HepG2 (cell line): Measurements from ENCODE around the gene MYADML2. TPM values are rescaled to one million over a fixed set of nuclear protein-coding genes. Genes with fewer than 3 reads are reported as not detected.

ENCODE experiments used
- DZIP1 ChIP-seq: sonication (generic); formaldehyde crosslinking; IDR thresholded peaks from 2 replicates; pipeline ENCODE4 v1.5.0; 2020; ENCODE audit warnings: mild to moderate bottlenecking, missing genetic modification reagents
- ETV5 ChIP-seq: IDR thresholded peaks from 2 replicates; pipeline ENCODE4 v1.6.1; 2018; ENCODE audit warnings: missing biosample characterization, missing genetic modification reagents, inconsistent platforms, borderline replicate concordance
- HES4 ChIP-seq: sonication (generic); formaldehyde crosslinking; IDR thresholded peaks from 2 replicates; pipeline ENCODE4 v1.9.0; 2021; ENCODE audit warnings: mild to moderate bottlenecking, missing genetic modification reagents, borderline replicate concordance
- HOXA9 ChIP-seq: sonication (generic); formaldehyde crosslinking; IDR thresholded peaks from 2 replicates; pipeline ENCODE4 v1.8.1; 2022; ENCODE audit warnings: missing genetic modification reagents, mild to moderate bottlenecking, moderate library complexity, borderline replicate concordance
- KAT2B ChIP-seq: fragments of 150-350 bp; IDR thresholded peaks from 2 replicates; pipeline ENCODE4 v1.6.1; 2014; ENCODE audit warnings: low read depth, low read length, borderline replicate concordance
- MAZ ChIP-seq, 2 experiments: sonication (generic) in 1 of 2; formaldehyde crosslinking in 1 of 2; IDR thresholded peaks; 2 replicates each; pipeline versions ENCODE4 v1.5.0 to v1.6.1; 2012 to 2020; ENCODE audit warnings: low read depth in 2 of 2, mild to moderate bottlenecking in 2 of 2, borderline replicate concordance in 1 of 2, improper control_type of control experiment in 1 of 2, low read length in 1 of 2, missing genetic modification reagents in 1 of 2, moderate library complexity in 1 of 2
- MXI1 ChIP-seq: IDR thresholded peaks from 3 replicates; pipeline ENCODE4 v1.6.1; 2012; ENCODE audit warnings: low read depth, low read length, inconsistent platforms, borderline replicate concordance
- NR1H2 ChIP-seq: sonication (generic); formaldehyde crosslinking; IDR thresholded peaks from 2 replicates; pipeline ENCODE4 v1.8.1; 2022; ENCODE audit warnings: low read depth, missing genetic modification reagents, borderline replicate concordance
- RARA ChIP-seq: IDR thresholded peaks from 2 replicates; pipeline ENCODE4 v1.6.1; 2016; ENCODE audit warnings: missing genetic modification reagents, missing compliant biosample characterization
- RBM22 ChIP-seq: fragments of 200-400 bp; formaldehyde crosslinking; optimal IDR thresholded peaks from 2 replicates; pipeline ENCODE3; 2017; ENCODE audit warnings: mild to moderate bottlenecking, low read length, moderate library complexity
- SIN3B ChIP-seq: fragments of 150-350 bp; IDR thresholded peaks from 2 replicates; pipeline ENCODE4 v1.6.1; 2014; ENCODE audit warnings: low read length
- SNAPC2 ChIP-seq: sonication (generic); formaldehyde crosslinking; IDR thresholded peaks from 2 replicates; pipeline ENCODE4 v1.8.1; 2022; ENCODE audit warnings: mild to moderate bottlenecking, missing genetic modification reagents
- TEAD2 ChIP-seq: sonication (generic); formaldehyde crosslinking; IDR thresholded peaks from 2 replicates; pipeline ENCODE4 v1.9.0; 2021; ENCODE audit warnings: missing genetic modification reagents
- TERF1 ChIP-seq: sonication (generic); formaldehyde crosslinking; IDR thresholded peaks from 2 replicates; pipeline ENCODE4 v1.8.0; 2022; ENCODE audit warnings: mild to moderate bottlenecking, missing genetic modification reagents, moderate library complexity
- ZBTB21 ChIP-seq: sonication (generic); formaldehyde crosslinking; IDR thresholded peaks from 2 replicates; pipeline ENCODE4 v1.4.0; 2020; ENCODE audit warnings: missing genetic modification reagents
- ZEB1 ChIP-seq: IDR thresholded peaks from 2 replicates; pipeline ENCODE4 v1.6.1; 2012; ENCODE audit warnings: mild to moderate bottlenecking, low read depth, inconsistent platforms; ENCODE audit not compliant: insufficient replicate concordance
- ZNF280B ChIP-seq: sonication (generic); formaldehyde crosslinking; IDR thresholded peaks from 2 replicates; pipeline ENCODE4 v1.5.0; 2020; ENCODE audit warnings: missing genetic modification reagents, mild to moderate bottlenecking, borderline replicate concordance
- ZNF280D ChIP-seq: sonication (generic); formaldehyde crosslinking; IDR thresholded peaks from 2 replicates; pipeline ENCODE4 v1.5.1; 2020; ENCODE audit warnings: mild to moderate bottlenecking, missing genetic modification reagents
- ZNF530 ChIP-seq: sonication (generic); formaldehyde crosslinking; IDR thresholded peaks from 2 replicates; pipeline ENCODE4 v1.5.0; 2020; ENCODE audit warnings: low read depth, mild to moderate bottlenecking, missing genetic modification reagents
- ZNF7 ChIP-seq: IDR thresholded peaks from 2 replicates; pipeline ENCODE4 v1.6.1; 2016; ENCODE audit warnings: missing biosample characterization, missing genetic modification reagents
- ZNF841 ChIP-seq: sonication (generic); formaldehyde crosslinking; IDR thresholded peaks from 2 replicates; pipeline ENCODE4 v1.8.1; 2023; ENCODE audit warnings: missing genetic modification reagents, borderline replicate concordance
- polyA plus RNA-seq, 8 experiments: library from polyadenylated mRNA; depleted of rRNA in 3 of 8; stranded (reverse) in 7 of 8; unstranded in 1 of 8; fragments of >200 nt; fragmentation: Illumina TruSeq in 4 of 8; extraction: Trizol in 4 of 8; gene quantifications; 2 replicates each; pipeline versions ENCODE4 v1.2.1 to v1.2.3, GENCODE V29; 2011 to 2016; ENCODE audit warnings: low read depth in 4 of 8, missing spikeins in 1 of 8, mixed read lengths in 1 of 8; ENCODE audit not compliant: insufficient read depth in 1 of 8
- total RNA-seq, 5 experiments: library from RNA; depleted of rRNA; stranded (reverse); fragments of >200 nt; fragmentation: Illumina TruSeq; extraction: Trizol; gene quantifications; 2 replicates each; pipeline ENCODE4 v1.2.3, GENCODE V29; 2016; ENCODE audit warnings: low read depth in 1 of 5

The MYADML2 gene
- total and polyA plus RNA-seq, 2 of the 13 experiments (the other 11 are each of a cell fraction or from before 2014, with no cell fraction given): not detected

- TF ChIP-seq MAZ (IDR thresholded peaks at IDR 0.05; ENCODE audit: borderline replicate concordance, low read depth, low read length) (peak; percentile 78), MAZ (CRISPR knock-in tag; IDR thresholded peaks at IDR 0.05; ENCODE audit: low read depth) (no peak), ETV5 (CRISPR knock-in tag) (no peak), KAT2B (no peak), NR1H2 (CRISPR knock-in tag) (no peak), RARA (CRISPR knock-in tag) (0 out of 2 replicates have a peak, but pooled peaks have one; percentile 11), ZNF7 (CRISPR knock-in tag) (no peak), ZNF530 (no peak), ZBTB21 (CRISPR knock-in tag) (no peak), ZNF841 (CRISPR knock-in tag) (no peak), ZNF280D (no peak), SNAPC2 (no peak), HOXA9 (CRISPR knock-in tag) (no peak), HES4 (CRISPR knock-in tag) (no peak), ZEB1 (peak; percentile 98), RBM22 (peak; percentile 18), MXI1 (peak; percentile 84; the same call in 1 of the 3 replicates), TEAD2 (no peak), DZIP1 (CRISPR knock-in tag) (no peak), TERF1 (CRISPR knock-in tag) (no peak), SIN3B (no peak), ZNF280B (CRISPR knock-in tag) (no peak)
Measured at GRCh38 chr17:81911277-81911961, 35.6 kb downstream of the MYADML2 start, which contains the start of gene PCYT2 (continued).
